Endothelial cell (in vitro differentiated cells): ENCODE measurements around the gene ATG12. TPM values are rescaled to one million over a fixed set of nuclear protein-coding genes. Genes with fewer than 3 reads are reported as not detected.

Experiments
- DNase-seq: peaks from one replicate; pipeline ENCODE4 v3.0.0; 2021; ENCODE audit warnings: low spot score
- H3K27ac Mint-ChIP-seq: one replicate; pipeline ENCODE4 v1.8.0; 2021; ENCODE audit warnings: mixed read lengths, inconsistent platforms; ENCODE audit not compliant: unreplicated experiment
- H3K27me3 Mint-ChIP-seq: one replicate; pipeline ENCODE4 v1.8.0; 2021; ENCODE audit warnings: mild to moderate bottlenecking, moderate library complexity, mixed read lengths, inconsistent platforms; ENCODE audit not compliant: unreplicated experiment
- H3K36me3 Mint-ChIP-seq: one replicate; pipeline ENCODE4 v1.8.0; 2021; ENCODE audit warnings: mild to moderate bottlenecking, low read depth, mixed read lengths, inconsistent platforms; ENCODE audit not compliant: unreplicated experiment
- H3K4me1 Mint-ChIP-seq: one replicate; pipeline ENCODE4 v1.8.0; 2021; ENCODE audit warnings: mild to moderate bottlenecking, mixed read lengths, inconsistent platforms; ENCODE audit not compliant: unreplicated experiment
- H3K4me3 Mint-ChIP-seq: one replicate; pipeline ENCODE4 v1.8.0; 2021; ENCODE audit warnings: mild to moderate bottlenecking, mixed read lengths, inconsistent platforms; ENCODE audit not compliant: unreplicated experiment
- H3K9me3 Mint-ChIP-seq: one replicate; pipeline ENCODE4 v1.8.0; 2021; ENCODE audit warnings: mixed read lengths, inconsistent platforms; ENCODE audit not compliant: unreplicated experiment
- CTCF ChIP-seq: fragments of 200-600 bp; sonication (generic); IDR thresholded peaks from one replicate; pipeline ENCODE4 v1.5.0; 2021; ENCODE audit warnings: antibody characterized with exemption; ENCODE audit not compliant: unreplicated experiment
- total RNA-seq: library from RNA; stranded (reverse); fragmentation: NEBNext Ultra II Directional; extraction: Animal tissue kit (Norgen Biotek cat#: 25700); gene quantifications from one replicate; pipeline ENCODE4 v1.2.1, GENCODE V29; 2021; ENCODE audit not compliant: unreplicated experiment

The ATG12 gene
- total RNA-seq, 1 donor from 2014 or later, result 50.8 TPM

GRCh38 chr5:115842952-115843351 is 1.6 kb upstream of the ATG12 start:
- Mint-ChIP-seq H3K4me3 (peak overlapping the region; percentile 98), H3K36me3 (peaks cover 7% of the 10 kb centered on the region), H3K9me3 (no peaks in the 10 kb centered on the region), H3K27ac (peak overlapping the region; percentile 92), H3K4me1 (peaks cover 41% of the 10 kb centered on the region), H3K27me3 (peaks cover 16% of the 10 kb centered on the region)
- DNase-seq, result no peak
- TF ChIP-seq CTCF, result no peak

GRCh38 chr5:115842089-115842935 is 947 bp upstream of the ATG12 start:
- Mint-ChIP-seq H3K36me3 (peaks cover 7% of the 10 kb centered on the region), H3K9me3 (no peaks in the 10 kb centered on the region), H3K4me1 (peaks cover 41% of the 10 kb centered on the region), H3K27me3 (peaks cover 16% of the 10 kb centered on the region), H3K27ac (peak overlapping the region; percentile 92), H3K4me3 (peak overlapping the region; percentile 98)
- DNase-seq, result peak; percentile 75
- no peak for TF ChIP-seq CTCF

GRCh38 chr5:115840873-115841272 is 492 bp downstream of the ATG12 start:
- H3K36me3 Mint-ChIP-seq, result peaks cover 7% of the 10 kb centered on the region
- no peak for TF ChIP-seq CTCF
- H3K4me3 Mint-ChIP-seq, result peak overlapping the region; percentile 94
- no peaks in the 10 kb centered on the region for H3K9me3 Mint-ChIP-seq
- DNase-seq, result no peak
- H3K27me3 Mint-ChIP-seq, result peaks cover 16% of the 10 kb centered on the region
- peaks cover 41% of the 10 kb centered on the region for H3K4me1 Mint-ChIP-seq
- peak overlapping the region; percentile 100 for H3K27ac Mint-ChIP-seq

DNA sequence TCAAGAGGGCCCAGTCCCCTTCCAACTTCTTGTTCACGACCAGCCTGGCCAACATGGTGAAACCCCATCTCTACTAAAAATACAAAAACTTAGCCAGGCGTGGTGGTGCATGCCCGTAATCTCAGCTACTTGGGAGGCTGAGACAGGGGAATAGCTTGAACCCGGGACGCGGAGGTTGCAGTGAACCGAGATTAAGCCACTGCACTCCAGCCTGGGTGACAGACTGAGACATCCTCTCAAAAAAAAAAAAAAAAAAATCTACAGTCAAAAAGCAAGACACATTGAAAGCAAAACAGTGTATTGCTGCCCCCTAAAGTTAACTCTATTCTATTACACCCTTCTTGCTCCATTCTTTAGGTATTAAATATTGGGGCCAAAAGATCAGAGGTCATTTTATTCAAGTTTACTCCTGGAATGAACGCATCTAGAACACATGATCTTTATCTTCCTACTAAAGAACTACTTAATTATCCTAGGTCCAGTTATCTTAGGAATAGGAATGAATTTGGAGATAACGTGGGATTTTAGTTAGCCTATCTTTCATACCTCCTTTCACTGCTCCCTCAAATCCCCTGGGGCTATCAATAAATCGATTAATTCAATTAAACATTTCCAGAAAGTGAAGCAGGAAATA is 2.4 kb downstream of the ATG12 start:
- Mint-ChIP-seq H3K36me3 (peaks cover 12% of the 10 kb centered on the region), H3K4me3 (peak overlapping the region; percentile 94), H3K27me3 (peaks cover 15% of the 10 kb centered on the region), H3K4me1 (peaks cover 27% of the 10 kb centered on the region), H3K27ac (peak overlapping the region; percentile 80), H3K9me3 (no peaks in the 10 kb centered on the region)
- DNase-seq, result no peak
- peak; percentile 79 for TF ChIP-seq CTCF

- H3K9me3 Mint-ChIP-seq, result no peaks in the 10 kb centered on the region
- no peak overlapping the region for H3K27ac Mint-ChIP-seq
- H3K4me1 Mint-ChIP-seq, result peaks cover 12% of the 10 kb centered on the region
- TF ChIP-seq CTCF, result no peak
- H3K36me3 Mint-ChIP-seq, result peaks cover 8% of the 10 kb centered on the region
- H3K27me3 Mint-ChIP-seq, result peaks cover 2% of the 10 kb centered on the region
- no peak overlapping the region for H3K4me3 Mint-ChIP-seq
- no peak for DNase-seq
Observed at GRCh38 chr5:115835481-115835880, 5.9 kb downstream of the ATG12 start.
